Measurements from ENCODE around the gene SENP1. TPM values are rescaled to one million over a fixed set of nuclear protein-coding genes. Genes with fewer than 3 reads are reported as not detected.
"Not testable (repeated sequence)": the region's sequence is repeated elsewhere in the genome, so short reads cannot be mapped to it uniquely, and the experiment has no call there.

Gene SENP1
- total RNA-seq, 2 experiments from 2014 or later, result 41.3 to 54.8 TPM

- CTCF ChIA-PET; H3K9me3 Mint-ChIP-seq (ENCODE audit: low read depth); H3K27me3 Mint-ChIP-seq; H3K4me3 Mint-ChIP-seq; DNase-seq; H3K4me1 Mint-ChIP-seq; ATAC-seq; H3K27ac Mint-ChIP-seq: not testable (repeated sequence)
- H3K36me3 Mint-ChIP-seq, result peaks cover 10% of the 10 kb centered on the region
These were observed 19.7 kb upstream of the SENP1 start for GRCh38 chr12:48125542-48125941.

- H3K36me3 Mint-ChIP-seq, result peaks cover 9% of the 10 kb centered on the region
- no peak for DNase-seq
- CTCF ChIA-PET, result no interaction called here
- H3K27ac Mint-ChIP-seq, result no peak overlapping the region
- H3K27me3 Mint-ChIP-seq, result peaks cover 1% of the 10 kb centered on the region
- no peak overlapping the region for H3K4me3 Mint-ChIP-seq
- peaks cover 24% of the 10 kb centered on the region for H3K4me1 Mint-ChIP-seq
- H3K9me3 Mint-ChIP-seq (ENCODE audit: low read depth), result no peaks in the 10 kb centered on the region
- no peak for ATAC-seq
These were observed 17.3 kb upstream of the SENP1 start for GRCh38 chr12:48123169-48123568.

- peaks cover 24% of the 10 kb centered on the region for H3K4me1 Mint-ChIP-seq
- H3K27me3 Mint-ChIP-seq, result peaks cover 5% of the 10 kb centered on the region
- no peak for DNase-seq
- H3K36me3 Mint-ChIP-seq, result peaks cover 6% of the 10 kb centered on the region
- CTCF ChIA-PET, result interaction anchor here (1.0 kb wide), 1 partner anchor 28 kb away, joined by 3 read pairs; no protein-coding TSS in a partner anchor
- H3K9me3 Mint-ChIP-seq (ENCODE audit: low read depth), result no peaks in the 10 kb centered on the region
- no peak overlapping the region for H3K4me3 Mint-ChIP-seq
- ATAC-seq, result no peak
- H3K27ac Mint-ChIP-seq, result no peak overlapping the region
These were observed 16.4 kb upstream of the SENP1 start for GRCh38 chr12:48122065-48122834.

- no peak for ATAC-seq
- Mint-ChIP-seq H3K27me3 (peaks cover 10% of the 10 kb centered on the region), H3K36me3 (peaks cover 4% of the 10 kb centered on the region), H3K27ac (no peak overlapping the region), H3K4me1 (peaks cover 24% of the 10 kb centered on the region), H3K9me3 (ENCODE audit: low read depth) (no peaks in the 10 kb centered on the region), H3K4me3 (no peak overlapping the region)
- CTCF ChIA-PET, result interaction anchor here (0.9 to 1.0 kb wide), 2 partner anchors 16 to 29 kb away, joined by 3 to 4 read pairs; partner anchors contain the start of gene SENP1
- DNase-seq, result no peak
These were observed 15.6 kb upstream of the SENP1 start for GRCh38 chr12:48121522-48121921.

- Mint-ChIP-seq H3K27me3 (peaks cover 14% of the 10 kb centered on the region), H3K4me1 (peaks cover 24% of the 10 kb centered on the region), H3K4me3 (peak overlapping the region; percentile 99), H3K36me3 (peaks cover 2% of the 10 kb centered on the region), H3K9me3 (ENCODE audit: low read depth) (no peaks in the 10 kb centered on the region), H3K27ac (no peak overlapping the region)
- ATAC-seq, result no peak
- CTCF ChIA-PET, result interaction anchor here (1.0 to 2.2 kb wide), 2 partner anchors 13 to 37 kb away, joined by 3 to 6 read pairs; partner anchors contain the start of gene ASB8
- DNase-seq, result no peak
These were observed 13.9 kb upstream of the SENP1 start for GRCh38 chr12:48119834-48120195.

GRCh38 chr12:48119078-48119833 is 13.4 kb upstream of the SENP1 start, which contains the start of gene PFKM:
Gene PFKM, plus strand, starts transcription at chr12:48119364. Its CDS starts 3,411 bp downstream, at chr12:48122775.
- CTCF ChIA-PET, result interaction anchor here (1.4 to 2.2 kb wide), 2 partner anchors 12 to 38 kb away, joined by 5 to 6 read pairs; partner anchors contain the start of gene ASB8
- H3K36me3 Mint-ChIP-seq, result peaks cover 3% of the 10 kb centered on the region
- H3K4me1 Mint-ChIP-seq, result peaks cover 24% of the 10 kb centered on the region
- H3K4me3 Mint-ChIP-seq, result peak within 1 kb of the TSS; percentile 99
- no peaks in the 10 kb centered on the region for H3K9me3 Mint-ChIP-seq (ENCODE audit: low read depth)
- DNase-seq (peak; percentile 87), ATAC-seq (peak; percentile 100)
- peaks cover 19% of the 10 kb centered on the region for H3K27me3 Mint-ChIP-seq
- peak within 1 kb of the TSS; percentile 79 for H3K27ac Mint-ChIP-seq

GRCh38 chr12:48118284-48118871 is 12.5 kb upstream of the SENP1 start:
- Mint-ChIP-seq H3K9me3 (ENCODE audit: low read depth) (no peaks in the 10 kb centered on the region), H3K4me3 (peak overlapping the region; percentile 99), H3K4me1 (peaks cover 24% of the 10 kb centered on the region), H3K36me3 (peaks cover 3% of the 10 kb centered on the region), H3K27me3 (peaks cover 23% of the 10 kb centered on the region), H3K27ac (no peak overlapping the region)
- DNase-seq (no peak), ATAC-seq (no peak)
- CTCF ChIA-PET, result interaction anchor here (1.4 to 2.2 kb wide), 2 partner anchors 11 to 39 kb away, joined by 5 to 6 read pairs; partner anchors contain the start of gene ASB8

- Mint-ChIP-seq H3K27ac (no peak overlapping the region), H3K36me3 (peaks cover 1% of the 10 kb centered on the region), H3K27me3 (peaks cover 23% of the 10 kb centered on the region), H3K4me1 (peaks cover 20% of the 10 kb centered on the region), H3K9me3 (ENCODE audit: low read depth) (no peaks in the 10 kb centered on the region), H3K4me3 (no peak overlapping the region)
- CTCF ChIA-PET, result interaction anchor here (1.8 kb wide), 1 partner anchor 11 kb away, joined by 7 read pairs; no protein-coding TSS in a partner anchor
- ATAC-seq, result no peak
- no peak for DNase-seq
These were observed 10.1 kb upstream of the SENP1 start for GRCh38 chr12:48115957-48116356.

GRCh38 chr12:48111312-48111693 is 5.4 kb upstream of the SENP1 start:
- DNase-seq; CTCF ChIA-PET; H3K9me3 Mint-ChIP-seq (ENCODE audit: low read depth): not testable (repeated sequence)

GRCh38 chr12:48110691-48111311 is 4.9 kb upstream of the SENP1 start:
- no peak for DNase-seq
- Mint-ChIP-seq H3K36me3 (peaks cover 1% of the 10 kb centered on the region), H3K27ac (no peak overlapping the region), H3K27me3 (peaks cover 13% of the 10 kb centered on the region), H3K4me1 (peaks cover 32% of the 10 kb centered on the region), H3K9me3 (ENCODE audit: low read depth) (no peaks in the 10 kb centered on the region), H3K4me3 (no peak overlapping the region)
- CTCF ChIA-PET, result interaction anchor here (1.2 kb wide), 2 partner anchors 72 to 90 kb away, joined by 3 read pairs; no protein-coding TSS in a partner anchor
- ATAC-seq, result no peak

More at GRCh38 chr12:48111312-48111693, 5.4 kb upstream of the SENP1 start:
- not testable (repeated sequence) for ATAC-seq, H3K4me3 Mint-ChIP-seq, H3K27ac Mint-ChIP-seq, H3K36me3 Mint-ChIP-seq
- peaks cover 31% of the 10 kb centered on the region for H3K4me1 Mint-ChIP-seq
- H3K27me3 Mint-ChIP-seq, result peaks cover 13% of the 10 kb centered on the region

GRCh38 chr12:48109424-48109823 is 3.5 kb upstream of the SENP1 start:
- Mint-ChIP-seq H3K4me1 (peaks cover 35% of the 10 kb centered on the region), H3K36me3 (no peaks in the 10 kb centered on the region), H3K27ac (no peak overlapping the region), H3K9me3 (ENCODE audit: low read depth) (no peaks in the 10 kb centered on the region), H3K27me3 (peaks cover 4% of the 10 kb centered on the region), H3K4me3 (no peak overlapping the region)
- no peak for DNase-seq
- CTCF ChIA-PET, result interaction anchor here (1.2 kb wide), 1 partner anchor 74 kb away, joined by 3 read pairs; no protein-coding TSS in a partner anchor
- no peak for ATAC-seq

GRCh38 chr12:48106681-48107613 is 1.1 kb upstream of the SENP1 start:
- no peak for DNase-seq
- Mint-ChIP-seq H3K4me3 (peak overlapping the region; percentile 89), H3K9me3 (ENCODE audit: low read depth) (no peaks in the 10 kb centered on the region), H3K4me1 (peaks cover 51% of the 10 kb centered on the region), H3K27ac (peak overlapping the region; percentile 86), H3K27me3 (no peaks in the 10 kb centered on the region), H3K36me3 (peaks cover 4% of the 10 kb centered on the region)
- no peak for ATAC-seq
- CTCF ChIA-PET, result interaction anchor here (0.5 to 3.3 kb wide), 5 partner anchors 13 to 80 kb away, joined by 3 to 13 read pairs (median 5); partner anchors contain the start of genes ASB8, CCDC184 and PFKM
